Measurements from ENCODE around the gene KCNRG.
A peak's percentile ranks its signal among the peaks of the same experiment; 100 is the strongest.

Gene KCNRG

GRCh38 chr13:50016444-50016843 is 1.2 kb downstream of the KCNRG start:
- H3K4me3 ChIP-seq (ENCODE audit: low read depth, low read length): no peak overlapping the region
- TF ChIP-seq CTCF (IDR thresholded peaks at IDR 0.05; ENCODE audit: insufficient read depth, low read length, missing control alignments): no peak
- peak; percentile 33 for DNase-seq (ENCODE audit: low read depth, low spot score)
- POLR2A ChIA-PET: interaction anchor here (1.2 kb wide), 1 partner anchor 19 kb away, joined by 3 read pairs; the partner anchor contains the start of gene TRIM13
- CTCF ChIA-PET: interaction anchor here (2.7 kb wide), 1 partner anchor 19 kb away, joined by 16 read pairs; the partner anchor contains the start of gene TRIM13

DNA sequence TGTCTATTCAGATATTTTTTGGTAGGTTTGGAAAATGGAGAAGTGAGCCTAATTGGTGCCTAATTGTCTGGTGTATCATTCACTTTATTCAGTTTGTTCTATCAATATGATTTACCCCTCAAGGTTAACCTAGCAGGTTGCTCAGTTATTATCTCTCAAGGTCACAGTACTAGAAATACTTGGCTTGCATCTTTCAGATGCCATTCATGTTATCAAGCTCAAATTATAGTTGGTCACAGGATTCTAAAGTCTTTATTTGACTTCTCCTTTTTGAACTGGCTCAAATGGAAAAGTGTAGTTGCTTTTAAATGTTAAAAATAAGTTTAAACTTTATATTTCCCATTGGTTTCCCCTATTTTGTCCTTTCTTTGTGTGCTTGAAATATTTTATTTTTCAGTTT is 2.6 kb downstream of the KCNRG start:
- POLR2A ChIA-PET: no interaction called here

DNA sequence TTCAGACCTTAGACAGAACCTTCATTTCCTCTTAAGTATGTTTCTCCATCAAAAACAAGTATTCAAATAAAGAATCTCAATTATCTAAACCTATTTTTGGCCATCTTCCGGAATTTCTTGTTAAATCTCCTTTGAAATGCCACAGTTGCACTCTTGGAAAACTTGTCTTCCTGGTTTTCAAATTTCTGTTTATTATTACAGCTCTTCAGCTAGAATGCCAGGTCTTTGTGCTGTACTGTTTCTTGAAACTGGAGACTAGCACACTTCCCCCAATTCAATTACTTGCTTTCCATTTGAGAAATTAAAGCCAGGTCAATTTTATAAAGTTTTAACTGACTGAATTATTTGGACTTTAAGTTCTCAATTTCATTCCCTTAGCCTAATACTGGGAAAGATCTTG is 10.2 kb downstream of the KCNRG start:
- ChIA-PET POLR2A (no interaction called here), CTCF (interaction anchor here (0.9 kb wide), 1 partner anchor 27 kb away, joined by 3 read pairs; no protein-coding TSS in a partner anchor)
- TF ChIP-seq CTCF (IDR thresholded peaks at IDR 0.05; ENCODE audit: insufficient read depth, low read length, missing control alignments): no peak
- no peak for DNase-seq (ENCODE audit: low read depth, low spot score)
- no peak overlapping the region for H3K4me3 ChIP-seq (ENCODE audit: low read depth, low read length)

More for the DNA sequence above, 2.6 kb downstream of the KCNRG start:
- no peak for DNase-seq (ENCODE audit: low read depth, low spot score)
- no peak for TF ChIP-seq CTCF (IDR thresholded peaks at IDR 0.05; ENCODE audit: insufficient read depth, low read length, missing control alignments)
- no peak overlapping the region for H3K4me3 ChIP-seq (ENCODE audit: low read depth, low read length)
- CTCF ChIA-PET: interaction anchor here (0.9 to 2.7 kb wide), 3 partner anchors 9 to 50 kb away, joined by 3 to 16 read pairs (median 4); partner anchors contain the start of gene TRIM13

- no peak for TF ChIP-seq CTCF (IDR thresholded peaks at IDR 0.05; ENCODE audit: insufficient read depth, low read length, missing control alignments)
- ChIA-PET CTCF (interaction anchor here (1.4 kb wide), 1 partner anchor 30 kb away, joined by 5 read pairs; the partner anchor contains the start of gene TRIM13), POLR2A (no interaction called here)
- no peak overlapping the region for H3K4me3 ChIP-seq (ENCODE audit: low read depth, low read length)
- no peak for DNase-seq (ENCODE audit: low read depth, low spot score)
These were observed 11.7 kb downstream of the KCNRG start for GRCh38 chr13:50026788-50027473.

DNA sequence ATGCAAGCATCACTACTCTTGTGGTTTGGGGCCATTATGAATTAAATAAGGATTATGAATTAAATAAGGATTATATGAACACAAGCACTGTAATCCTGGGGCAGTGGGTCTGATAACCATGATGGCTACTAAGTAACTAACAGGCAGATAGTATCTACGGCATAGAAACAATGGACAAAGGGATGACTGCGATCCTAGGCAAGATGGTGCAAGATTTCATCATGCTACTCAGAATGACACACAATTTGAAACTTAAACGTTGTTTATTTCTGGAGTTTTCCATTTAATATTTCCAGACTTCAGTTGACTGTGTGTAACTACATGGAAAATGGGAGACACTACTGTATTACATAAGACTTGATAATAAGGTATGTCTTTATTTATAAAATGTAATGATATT is 15.1 kb downstream of the KCNRG start:
- H3K4me3 ChIP-seq (ENCODE audit: low read depth, low read length): no peak overlapping the region
- DNase-seq (ENCODE audit: low read depth, low spot score): no peak
- POLR2A ChIA-PET: no interaction called here
- CTCF ChIA-PET: no interaction called here
- TF ChIP-seq CTCF (IDR thresholded peaks at IDR 0.05; ENCODE audit: insufficient read depth, low read length, missing control alignments): no peak

DNA sequence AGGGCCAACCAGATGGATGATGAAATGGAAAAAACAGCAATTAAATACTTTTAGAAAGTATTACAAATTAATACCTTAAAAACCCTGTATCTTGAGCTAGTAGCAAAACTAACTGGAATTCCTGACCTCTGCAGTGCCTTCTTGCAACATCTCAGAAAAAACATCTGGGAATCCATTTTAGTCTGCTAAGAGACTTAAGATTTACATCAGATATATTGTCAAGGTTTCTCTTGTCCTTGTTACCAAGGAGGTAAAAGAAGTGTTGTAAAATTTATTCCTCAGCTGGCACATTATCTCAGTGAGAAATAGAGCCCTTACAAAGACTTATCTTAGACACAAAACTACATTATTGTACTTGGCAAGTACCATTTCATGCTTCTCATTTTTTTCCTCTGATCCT is 18.5 kb downstream of the KCNRG start:
- no peak for TF ChIP-seq CTCF (IDR thresholded peaks at IDR 0.05; ENCODE audit: insufficient read depth, low read length, missing control alignments)
- DNase-seq (ENCODE audit: low read depth, low spot score): peak; percentile 34
- no peak overlapping the region for H3K4me3 ChIP-seq (ENCODE audit: low read depth, low read length)
- CTCF ChIA-PET: interaction anchor here (0.8 kb wide), 1 partner anchor 36 kb away, joined by 3 read pairs; no protein-coding TSS in a partner anchor
- POLR2A ChIA-PET: no interaction called here

Data from AG04449 (cell line).